Uterus (tissue), 2 donors: Measurements from ENCODE around the gene LY6G5B.

Experiments
- CTCF ChIP-seq, 4 experiments: fragments of 200-600 bp in 2 of 4; fragments of 450-650 bp in 2 of 4; sonication (generic) in 2 of 4; IDR thresholded peaks; one replicate each; pipeline ENCODE4 v1.5.1; 2016 to 2019; ENCODE audit warnings: antibody characterized with exemption in 4 of 4, mild to moderate bottlenecking in 2 of 4, moderate library complexity in 1 of 4
- POLR2A ChIP-seq, 2 donors: fragments of 450-650 bp; IDR thresholded peaks; one replicate each; pipeline ENCODE4 v1.6.1; 2016; ENCODE audit warnings: antibody characterized with exemption in 2 of 2, mild to moderate bottlenecking in 1 of 2, moderate library complexity in 1 of 2

- TF ChIP-seq CTCF (IDR thresholded peaks at IDR 0.05) (no peak), POLR2A (IDR thresholded peaks at IDR 0.05) (no peak)
Observed at GRCh38 chr6:31622684-31623091, 47.1 kb upstream of the LY6G5B start.
